Thymus (tissue), 14 donors: ENCODE measurements around the gene SZRD1. TPM values are rescaled to one million over a fixed set of nuclear protein-coding genes. Genes with fewer than 3 reads are reported as not detected.
A peak's percentile ranks its signal among the peaks of the same experiment; 100 is the strongest.

ENCODE experiments used
- DNase-seq, 9 donors: peaks; one replicate each; pipeline ENCODE4 v3.0.0-alpha.2; 2013; ENCODE audit warnings: low spot score in 9 of 9, low read depth in 6 of 9, missing footprints in 1 of 9
- H3K27ac ChIP-seq, 2 donors: one replicate each; pipeline ENCODE4 v1.5.1; 2013; ENCODE audit warnings: control low read depth in 1 of 2, low read depth in 1 of 2, low read length in 1 of 2, mild to moderate bottlenecking in 1 of 2, moderate library complexity in 1 of 2
- H3K27me3 ChIP-seq, 2 donors: one replicate each; pipeline ENCODE4 v1.5.1; 2013; ENCODE audit warnings: low read length in 1 of 2; ENCODE audit not compliant: control insufficient read depth in 2 of 2, insufficient read depth in 1 of 2
- H3K36me3 ChIP-seq, 2 donors: one replicate each; pipeline ENCODE4 v1.5.1; 2013; ENCODE audit warnings: low read length in 1 of 2, mild to moderate bottlenecking in 1 of 2, moderate library complexity in 1 of 2; ENCODE audit not compliant: control insufficient read depth in 2 of 2, insufficient read depth in 2 of 2
- H3K4me1 ChIP-seq, 2 donors: one replicate each; pipeline ENCODE4 v1.5.1; 2013; ENCODE audit warnings: low read length in 2 of 2; ENCODE audit not compliant: control insufficient read depth in 2 of 2, insufficient read depth in 2 of 2
- H3K4me3 ChIP-seq, 2 donors: one replicate each; pipeline ENCODE4 v1.5.1; 2013; ENCODE audit warnings: low read length in 2 of 2, control low read depth in 1 of 2, mild to moderate bottlenecking in 1 of 2
- H3K9me3 ChIP-seq, 2 donors: one replicate each; pipeline ENCODE4 v1.5.1; 2013; ENCODE audit warnings: low read length in 1 of 2, mild to moderate bottlenecking in 1 of 2; ENCODE audit not compliant: control insufficient read depth in 2 of 2, insufficient read depth in 1 of 2
- WGBS: extraction: QIAGEN DNeasy Blood & Tissue Kit; methylation state at CpG from one replicate; pipeline ENCODE4 v1.1.7; 2013; 5-methylcytosine and 5-hydroxymethylcytosine counted together
- long read RNA-seq, 10 donors: transcript quantifications; one replicate each; lab custom pipeline, GENCODE V29; 2026
- polyA plus RNA-seq: library from polyadenylated mRNA; stranded (reverse); fragments of 200-250 nt; gene quantifications from one replicate; pipeline ENCODE4 v1.2.3, GENCODE V29; 2013
- total RNA-seq: library from RNA; stranded (reverse); fragments of 120-200 nt; gene quantifications from one replicate; pipeline ENCODE4 v1.2.4, GENCODE V29; 2013
- donor health status: healthy.

The SZRD1 gene
- total RNA-seq (46.5 TPM), polyA plus RNA-seq (50.8 TPM)
- long read RNA-seq, donor 1, partial matches to known transcripts: 5 of 6 reads
- long read RNA-seq, donor 1, other reads (novel, unspliced or antisense): 0 of 6 reads
- long read RNA-seq, donor 2, transcript SZRD1-210 (3 exons, 3,401 nt): major isoform, 36 of 156 reads
- long read RNA-seq, donor 2, transcript SZRD1-201 (4 exons, 3,636 nt): minor isoform, 28 of 156 reads
- long read RNA-seq, donor 2, transcript SZRD1-203 (4 exons, 892 nt): minor isoform, 12 of 156 reads
- long read RNA-seq, donor 2, transcript SZRD1-202 (3 exons, 3,447 nt): minor isoform, 29 of 156 reads
- long read RNA-seq, donor 2, partial matches to known transcripts: 51 of 156 reads
- long read RNA-seq, donor 2, other reads (novel, unspliced or antisense): 0 of 156 reads
- long read RNA-seq, donor 3, transcript SZRD1-210 (3 exons, 3,401 nt): minor isoform, 10 of 111 reads
- long read RNA-seq, donor 3, transcript SZRD1-201 (4 exons, 3,636 nt): minor isoform, 12 of 111 reads
- long read RNA-seq, donor 3, transcript SZRD1-203 (4 exons, 892 nt): minor isoform, 6 of 111 reads
- long read RNA-seq, donor 3, transcript SZRD1-202 (3 exons, 3,447 nt): major isoform, 22 of 111 reads
- long read RNA-seq, donor 3, partial matches to known transcripts: 61 of 111 reads
- long read RNA-seq, donor 3, other reads (novel, unspliced or antisense): 0 of 111 reads
- long read RNA-seq, donor 4, transcript SZRD1-201 (4 exons, 3,636 nt): major isoform, 7 of 28 reads
- long read RNA-seq, donor 4, transcript SZRD1-202 (3 exons, 3,447 nt): major isoform, 7 of 28 reads
- long read RNA-seq, donor 4, partial matches to known transcripts: 8 of 28 reads
- long read RNA-seq, donor 4, other reads (novel, unspliced or antisense): 0 of 28 reads
- long read RNA-seq, donor 5, transcript SZRD1-210 (3 exons, 3,401 nt): minor isoform, 11 of 64 reads
- long read RNA-seq, donor 5, transcript SZRD1-203 (4 exons, 892 nt): minor isoform, 5 of 64 reads
- long read RNA-seq, donor 5, transcript SZRD1-202 (3 exons, 3,447 nt): major isoform, 16 of 64 reads
- long read RNA-seq, donor 5, transcript SZRD1-201 (4 exons, 3,636 nt): minor isoform, 8 of 64 reads
- long read RNA-seq, donor 5, partial matches to known transcripts: 24 of 64 reads
- long read RNA-seq, donor 5, other reads (novel, unspliced or antisense): 0 of 64 reads
- long read RNA-seq, donor 6, transcript SZRD1-202 (3 exons, 3,447 nt): major isoform, 22 of 61 reads
- long read RNA-seq, donor 6, transcript SZRD1-201 (4 exons, 3,636 nt): minor isoform, 6 of 61 reads
- long read RNA-seq, donor 6, transcript SZRD1-210 (3 exons, 3,401 nt): minor isoform, 19 of 61 reads
- long read RNA-seq, donor 6, partial matches to known transcripts: 11 of 61 reads
- long read RNA-seq, donor 6, other reads (novel, unspliced or antisense): 0 of 61 reads
- long read RNA-seq, donor 7, transcript SZRD1-210 (3 exons, 3,401 nt): major isoform, 12 of 46 reads
- long read RNA-seq, donor 7, transcript SZRD1-202 (3 exons, 3,447 nt): minor isoform, 11 of 46 reads
- long read RNA-seq, donor 7, partial matches to known transcripts: 18 of 46 reads
- long read RNA-seq, donor 7, other reads (novel, unspliced or antisense): 0 of 46 reads
- long read RNA-seq, donor 8, transcript SZRD1-202 (3 exons, 3,447 nt): minor isoform, 9 of 31 reads
- long read RNA-seq, donor 8, transcript SZRD1-210 (3 exons, 3,401 nt): major isoform, 10 of 31 reads
- long read RNA-seq, donor 8, partial matches to known transcripts: 7 of 31 reads
- long read RNA-seq, donor 8, other reads (novel, unspliced or antisense): 0 of 31 reads
- long read RNA-seq, donor 9, transcript SZRD1-210 (3 exons, 3,401 nt): minor isoform, 6 of 33 reads
- long read RNA-seq, donor 9, transcript SZRD1-202 (3 exons, 3,447 nt): minor isoform, 9 of 33 reads
- long read RNA-seq, donor 9, transcript SZRD1-201 (4 exons, 3,636 nt): major isoform, 11 of 33 reads
- long read RNA-seq, donor 9, partial matches to known transcripts: 6 of 33 reads
- long read RNA-seq, donor 9, other reads (novel, unspliced or antisense): 0 of 33 reads
- long read RNA-seq, donor 10, transcript SZRD1-202 (3 exons, 3,447 nt): major isoform, 10 of 38 reads
- long read RNA-seq, donor 10, transcript SZRD1-210 (3 exons, 3,401 nt): minor isoform, 8 of 38 reads
- long read RNA-seq, donor 10, transcript SZRD1-201 (4 exons, 3,636 nt): minor isoform, 5 of 38 reads
- long read RNA-seq, donor 10, partial matches to known transcripts: 12 of 38 reads
- long read RNA-seq, donor 10, other reads (novel, unspliced or antisense): 0 of 38 reads

GRCh38 chr1:16366722-16367257 is at the start of gene SZRD1:
Gene SZRD1, plus strand, starts transcription at chr1:16367242. Its CDS starts 16 bp downstream, at chr1:16367258.
- H3K4me3 ChIP-seq: peak within 1 kb of the TSS; percentile 88 to 100
- H3K27ac ChIP-seq: peak within 1 kb of the TSS; percentile 99
- peak; percentile 92 to 100 (median 99) for DNase-seq
- 3% methylated on average over 24 of the region's 24 CpGs for WGBS
- H3K9me3 ChIP-seq: no peaks in the 10 kb centered on the region
- no peaks in the 10 kb centered on the region for H3K36me3 ChIP-seq
- peaks cover 7 to 11% of the 10 kb centered on the region in 2 donors for H3K4me1 ChIP-seq
- no peaks in the 10 kb centered on the region for H3K27me3 ChIP-seq

- Histone ChIP-seq H3K27ac (no peak overlapping the region), H3K27me3 (no peaks in the 10 kb centered on the region), H3K9me3 (no peaks in the 10 kb centered on the region), H3K4me3 (no peak overlapping the region), H3K4me1 (no peaks in the 10 kb centered on the region), H3K36me3 (peaks cover 9 to 19% of the 10 kb centered on the region in 2 donors)
- no peak for DNase-seq
- 87% methylated on average over 3 of the region's 3 CpGs for WGBS
Observed at GRCh38 chr1:16318555-16318954, 48.5 kb upstream of the SZRD1 start.

- Histone ChIP-seq H3K4me3 (no peak overlapping the region), H3K4me1 (no peaks in the 10 kb centered on the region), H3K9me3 (no peaks in the 10 kb centered on the region), H3K36me3 (no peaks in the 10 kb centered on the region), H3K27ac (no peak overlapping the region), H3K27me3 (no peaks in the 10 kb centered on the region)
- DNase-seq: no peak
- WGBS: 95% methylated on average over 4 of the region's 4 CpGs
Observed at GRCh38 chr1:16321176-16321867, 45.7 kb upstream of the SZRD1 start.

GRCh38 chr1:16324456-16324890 is 42.6 kb upstream of the SZRD1 start:
- H3K27ac ChIP-seq: no peak overlapping the region
- H3K9me3 ChIP-seq: no peaks in the 10 kb centered on the region
- no peak for DNase-seq
- no peak overlapping the region for H3K4me3 ChIP-seq
- 96% methylated on average over 6 of the region's 6 CpGs for WGBS
- no peaks in the 10 kb centered on the region for H3K4me1 ChIP-seq
- H3K27me3 ChIP-seq: no peaks in the 10 kb centered on the region
- H3K36me3 ChIP-seq: no peaks in the 10 kb centered on the region

- WGBS: 94% methylated on average over 5 of the region's 5 CpGs
- H3K4me3 ChIP-seq: no peak overlapping the region
- H3K4me1 ChIP-seq: no peaks in the 10 kb centered on the region
- no peaks in the 10 kb centered on the region for H3K36me3 ChIP-seq
- DNase-seq: no peak
- no peaks in the 10 kb centered on the region for H3K9me3 ChIP-seq
- no peaks in the 10 kb centered on the region for H3K27me3 ChIP-seq
- H3K27ac ChIP-seq: no peak overlapping the region
Observed at GRCh38 chr1:16326833-16327404, 40.1 kb upstream of the SZRD1 start.

GRCh38 chr1:16334655-16335340 is 32.2 kb upstream of the SZRD1 start:
- no peaks in the 10 kb centered on the region for H3K27me3 ChIP-seq
- H3K9me3 ChIP-seq: no peaks in the 10 kb centered on the region
- H3K27ac ChIP-seq: no peak overlapping the region
- no peak overlapping the region for H3K4me3 ChIP-seq
- H3K4me1 ChIP-seq: no peaks in the 10 kb centered on the region
- WGBS: 97% methylated on average over 7 of the region's 7 CpGs
- H3K36me3 ChIP-seq: no peaks in the 10 kb centered on the region
- DNase-seq: no peak
